Mucosa of rectum (tissue), 2 donors: ENCODE results near the gene GRAPL.
"Not testable (repeated sequence)": the region's sequence is repeated elsewhere in the genome, so short reads cannot be mapped to it uniquely, and the experiment has no call there.

Source experiments
- H3K27ac ChIP-seq, 2 donors: one replicate each; pipeline ENCODE4 v1.7.0; 2013; ENCODE audit warnings: inconsistent platforms in 2 of 2, low read depth in 2 of 2, low read length in 2 of 2
- H3K27me3 ChIP-seq, 2 donors: one replicate each; pipeline ENCODE4 v1.7.0; 2013; ENCODE audit warnings: low read length in 2 of 2; ENCODE audit not compliant: control insufficient read depth in 2 of 2, insufficient read depth in 2 of 2
- H3K36me3 ChIP-seq, 2 donors: one replicate each; pipeline ENCODE4 v1.7.0; 2013; ENCODE audit warnings: low read length in 2 of 2; ENCODE audit not compliant: control insufficient read depth in 2 of 2, insufficient read depth in 2 of 2
- H3K4me1 ChIP-seq, 2 donors: one replicate each; pipeline ENCODE4 v1.7.0; 2013; ENCODE audit warnings: low read length in 2 of 2, mild to moderate bottlenecking in 1 of 2; ENCODE audit not compliant: control insufficient read depth in 2 of 2, insufficient read depth in 2 of 2
- H3K4me3 ChIP-seq, 2 donors: one replicate each; pipeline ENCODE4 v1.7.0; 2013; ENCODE audit warnings: low read length in 2 of 2
- H3K9ac ChIP-seq, 2 donors: one replicate each; pipeline ENCODE4 v1.7.0; 2013; ENCODE audit warnings: low read length in 2 of 2, low read depth in 1 of 2, mild to moderate bottlenecking in 1 of 2
- H3K9me3 ChIP-seq, 2 donors: one replicate each; pipeline ENCODE4 v1.7.0; 2013; ENCODE audit warnings: low read length in 2 of 2; ENCODE audit not compliant: control insufficient read depth in 2 of 2
- donor health status: healthy.
- donor health status: Normal muscosa, but diverticular disease.

Gene GRAPL

DNA sequence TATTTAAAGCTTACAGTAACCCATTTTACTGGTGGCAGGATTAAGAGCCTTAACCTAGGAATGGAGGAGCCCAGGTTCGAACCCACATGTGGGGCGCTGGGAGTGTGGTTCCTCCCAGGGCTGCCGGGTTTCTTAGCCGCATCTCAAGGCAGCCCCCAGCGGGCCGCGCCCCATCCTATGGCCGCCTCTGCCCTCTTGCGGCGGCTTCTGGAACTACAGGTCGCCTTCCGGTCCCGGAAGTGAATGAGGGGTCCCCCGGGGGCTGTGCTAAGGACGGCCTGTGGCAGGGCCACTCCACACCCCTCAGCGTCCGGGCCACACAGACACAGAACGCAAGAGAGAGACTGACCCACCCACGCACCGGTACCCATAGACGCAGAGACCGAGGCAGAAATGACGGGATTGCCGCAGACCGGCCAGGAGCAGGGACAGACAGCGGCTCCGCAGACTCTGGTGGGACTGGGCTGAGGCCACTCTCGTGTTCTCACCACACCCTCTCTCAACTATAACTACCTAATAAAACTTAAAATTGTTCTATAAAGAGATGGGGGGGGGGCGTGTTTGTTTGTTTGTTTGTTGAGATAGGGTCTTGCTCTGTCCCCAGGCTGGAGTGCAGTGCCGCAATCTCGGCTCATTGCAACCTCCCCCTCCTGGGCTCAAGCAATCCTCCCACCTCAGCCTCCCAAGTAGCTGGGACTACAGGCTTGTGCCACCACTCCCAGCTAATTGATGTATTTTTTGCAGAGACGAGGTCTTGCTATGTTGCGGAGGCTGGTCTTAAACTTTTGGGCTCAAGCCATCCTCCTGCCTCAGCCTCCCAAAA lies 69.2 kb downstream of the GRAPL start:
- H3K9ac ChIP-seq, H3K27me3 ChIP-seq, H3K4me1 ChIP-seq, H3K36me3 ChIP-seq, H3K9me3 ChIP-seq, H3K27ac ChIP-seq: not testable (repeated sequence)
- H3K4me3 ChIP-seq = peak overlapping the region; percentile 46 to 56

- H3K9me3 ChIP-seq, H3K4me3 ChIP-seq, H3K36me3 ChIP-seq, H3K27ac ChIP-seq, H3K27me3 ChIP-seq, H3K9ac ChIP-seq, H3K4me1 ChIP-seq: not testable (repeated sequence)
Measured at GRCh38 chr17:19202448-19202847, 75.1 kb downstream of the GRAPL start.

- H3K27ac ChIP-seq, H3K4me3 ChIP-seq, H3K9ac ChIP-seq, H3K4me1 ChIP-seq, H3K9me3 ChIP-seq, H3K27me3 ChIP-seq, H3K36me3 ChIP-seq: not testable (repeated sequence)
Measured at GRCh38 chr17:19203429-19203828, 76.0 kb downstream of the GRAPL start.
